Neuronal stem cell (in vitro differentiated cells): ENCODE data around the gene ZNF292.

Experiments used
- DNase-seq: peaks from one replicate; pipeline ENCODE4 v3.0.0-alpha.2; 2013; ENCODE audit warnings: low spot score
- H2AFZ ChIP-seq: one replicate; pipeline ENCODE4 v1.6.1; 2013; ENCODE audit warnings: mild to moderate bottlenecking, low read length, inconsistent platforms
- H2AK5ac ChIP-seq: 2 replicates; pipeline ENCODE4 v1.6.1; 2013; ENCODE audit warnings: low read depth, mild to moderate bottlenecking, inconsistent platforms, low read length, moderate library complexity, mixed read lengths
- H2BK120ac ChIP-seq: 2 replicates; pipeline ENCODE4 v1.6.1; 2013; ENCODE audit warnings: low read depth, mild to moderate bottlenecking, inconsistent platforms, low read length, moderate library complexity, mixed read lengths
- H2BK12ac ChIP-seq: one replicate; pipeline ENCODE4 v1.6.1; 2013; ENCODE audit warnings: low read length, inconsistent platforms
- H2BK15ac ChIP-seq: 2 replicates; pipeline ENCODE4 v1.6.1; 2013; ENCODE audit warnings: mild to moderate bottlenecking, low read length, inconsistent platforms, mixed read lengths
- H2BK5ac ChIP-seq: one replicate; pipeline ENCODE4 v1.6.1; 2013; ENCODE audit warnings: inconsistent platforms, mild to moderate bottlenecking, low read length, moderate library complexity
- H3K14ac ChIP-seq: one replicate; pipeline ENCODE4 v1.6.1; 2013; ENCODE audit warnings: low read length, inconsistent platforms
- H3K18ac ChIP-seq: 2 replicates; pipeline ENCODE4 v1.6.1; 2013; ENCODE audit warnings: low read length, inconsistent platforms
- H3K23ac ChIP-seq: 2 replicates; pipeline ENCODE4 v1.6.1; 2013; ENCODE audit warnings: low read depth, mild to moderate bottlenecking, mixed read lengths, low read length, inconsistent platforms; ENCODE audit not compliant: poor library complexity
- H3K27ac ChIP-seq: replicated peaks from 3 replicates; pipeline ENCODE4 v1.5.1; 2013; ENCODE audit warnings: low read length, inconsistent platforms
- H3K27me3 ChIP-seq, 3 experiments: 2 replicates each; pipeline ENCODE4 v1.6.1; 2013; ENCODE audit warnings: low read length in 3 of 3, mild to moderate bottlenecking in 2 of 3, inconsistent platforms in 1 of 3, low read depth in 1 of 3, mixed read lengths in 1 of 3, moderate library complexity in 1 of 3; ENCODE audit not compliant: control insufficient read depth in 3 of 3, insufficient read depth in 3 of 3
- H3K36me3 ChIP-seq, 2 donors: replicated peaks in 1 of 2; 2 replicates each; pipeline ENCODE4 v1.6.1; 2013; ENCODE audit warnings: low read length in 2 of 2; ENCODE audit not compliant: control insufficient read depth in 2 of 2, insufficient read depth in 2 of 2
- H3K4ac ChIP-seq: 2 replicates; pipeline ENCODE4 v1.6.1; 2013; ENCODE audit warnings: inconsistent platforms, mild to moderate bottlenecking, low read length, moderate library complexity
- H3K4me1 ChIP-seq, 2 donors: 1 replicate in 1 of 2; 2 replicates in 1 of 2; pipeline ENCODE4 v1.6.1; 2013; ENCODE audit warnings: low read length in 2 of 2, low read depth in 1 of 2; ENCODE audit not compliant: control insufficient read depth in 2 of 2, insufficient read depth in 1 of 2
- H3K4me2 ChIP-seq: one replicate; pipeline ENCODE4 v1.6.1; 2013; ENCODE audit warnings: mild to moderate bottlenecking, low read length, inconsistent platforms; ENCODE audit not compliant: insufficient read depth, poor library complexity, severe bottlenecking
- H3K4me3 ChIP-seq, 2 donors: 2 replicates each; pipeline ENCODE4 v1.5.1; 2013; ENCODE audit warnings: low read length in 2 of 2, mild to moderate bottlenecking in 2 of 2, inconsistent platforms in 1 of 2, moderate library complexity in 1 of 2
- H3K79me1 ChIP-seq: one replicate; pipeline ENCODE4 v1.6.1; 2013; ENCODE audit warnings: low read depth, mild to moderate bottlenecking, inconsistent platforms, low read length, moderate library complexity
- H3K9ac ChIP-seq: one replicate; pipeline ENCODE4 v1.6.1; 2013; ENCODE audit warnings: mild to moderate bottlenecking, low read depth, low read length, inconsistent platforms; ENCODE audit not compliant: poor library complexity
- H3K9me3 ChIP-seq, 2 donors: replicated peaks in 1 of 2; 2 replicates each; pipeline versions ENCODE3 to v1.6.1; 2013; ENCODE audit warnings: low read length in 2 of 2, mild to moderate bottlenecking in 2 of 2, inconsistent platforms in 1 of 2, low read depth in 1 of 2, mixed read lengths in 1 of 2, moderate library complexity in 1 of 2; ENCODE audit not compliant: control insufficient read depth in 2 of 2, insufficient read depth in 1 of 2
- H4K8ac ChIP-seq: one replicate; pipeline ENCODE4 v1.6.1; 2013; ENCODE audit warnings: low read depth, mild to moderate bottlenecking, inconsistent platforms, low read length, moderate library complexity
- H4K91ac ChIP-seq: one replicate; pipeline ENCODE4 v1.6.1; 2013; ENCODE audit warnings: low read length, low read depth, mild to moderate bottlenecking, inconsistent platforms; ENCODE audit not compliant: poor library complexity
- WGBS, 2 donors: extraction: QIAGEN DNeasy Blood & Tissue Kit; methylation state at CpG; one replicate each; pipeline ENCODE4 v1.1.7; 2013; ENCODE audit warnings: missing lambda C conversion rate in 2 of 2, mixed read lengths in 1 of 2; ENCODE audit not compliant: insufficient read length in 2 of 2, insufficient replicate concordance in 1 of 2; ENCODE audit errors: extremely low coverage in 2 of 2; 5-methylcytosine and 5-hydroxymethylcytosine counted together

Gene ZNF292

DNA sequence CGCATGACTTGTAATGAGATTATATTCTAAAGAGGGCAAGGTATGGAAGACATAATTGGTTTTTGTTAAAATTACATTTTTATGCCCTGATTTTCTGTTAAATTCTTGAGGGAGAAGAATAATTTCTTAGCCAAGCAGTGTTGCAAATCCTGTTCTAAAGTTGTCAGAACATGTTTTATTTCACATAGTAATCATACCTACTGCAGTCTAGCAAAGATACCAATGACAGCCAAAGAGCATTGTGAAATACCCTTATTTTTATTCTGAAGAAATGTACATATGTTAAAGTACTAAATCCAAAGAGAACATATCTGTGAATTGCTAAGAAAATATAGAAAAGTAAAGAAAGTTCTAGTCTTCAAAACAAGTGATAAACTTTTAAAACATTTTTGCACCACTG, 127.4 kb downstream of the ZNF292 start:
- H3K4me3 ChIP-seq = no peak overlapping the region
- H2AK5ac ChIP-seq = no peak overlapping the region
- H3K9me3 ChIP-seq = no peaks in the 10 kb centered on the region
- H3K9ac ChIP-seq = no peak overlapping the region
- no peak overlapping the region for H2BK120ac ChIP-seq
- no peak overlapping the region for H3K4me2 ChIP-seq
- no peak overlapping the region for H2BK5ac ChIP-seq
- no peak overlapping the region for H2BK12ac ChIP-seq
- no peak for DNase-seq
- H3K27me3 ChIP-seq = no peaks in the 10 kb centered on the region
- no peak overlapping the region for H4K91ac ChIP-seq
- H3K4me1 ChIP-seq = no peaks in the 10 kb centered on the region
- H3K27ac ChIP-seq = no peak overlapping the region
- H3K79me1 ChIP-seq = no peaks in the 10 kb centered on the region
- no peaks in the 10 kb centered on the region for H3K36me3 ChIP-seq
- no peak overlapping the region for H3K23ac ChIP-seq
- H2AFZ ChIP-seq = no peak overlapping the region
- no peak overlapping the region for H3K4ac ChIP-seq
- no peak overlapping the region for H3K18ac ChIP-seq
- no peak overlapping the region for H2BK15ac ChIP-seq
- no CpG with 5 or more reads among the region's 1 CpG for WGBS, 2 donors
- no peak overlapping the region for H3K14ac ChIP-seq
- H4K8ac ChIP-seq = no peak overlapping the region

DNA sequence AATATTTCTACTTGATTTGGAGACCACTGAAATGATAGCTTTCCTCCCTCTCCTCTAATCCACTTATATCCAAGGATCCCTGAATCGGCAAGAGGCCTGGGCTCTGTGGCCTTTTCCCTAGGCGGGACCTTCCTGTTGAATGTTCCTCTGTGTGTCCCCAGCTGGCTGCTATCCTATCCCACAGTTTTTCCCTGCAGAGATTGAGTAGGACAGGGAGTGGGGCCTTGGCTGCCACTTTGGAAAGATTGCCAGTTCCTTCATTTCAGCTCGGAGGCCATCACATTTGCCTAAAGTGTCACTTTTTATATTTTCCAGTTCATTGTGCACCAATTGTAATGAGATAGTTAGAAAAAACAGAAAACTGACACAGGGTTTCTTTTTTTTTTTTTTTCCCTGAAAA, 128.1 kb downstream of the ZNF292 start:
- H3K4me3 ChIP-seq = no peak overlapping the region
- H3K27me3 ChIP-seq = no peaks in the 10 kb centered on the region
- no peak overlapping the region for H3K23ac ChIP-seq
- H3K4me2 ChIP-seq = no peak overlapping the region
- H2BK120ac ChIP-seq = no peak overlapping the region
- H2AFZ ChIP-seq = no peak overlapping the region
- no peak overlapping the region for H4K8ac ChIP-seq
- no peak overlapping the region for H3K4ac ChIP-seq
- H2BK5ac ChIP-seq = no peak overlapping the region
- H2BK12ac ChIP-seq = no peak overlapping the region
- H2AK5ac ChIP-seq = no peak overlapping the region
- no peak overlapping the region for H2BK15ac ChIP-seq
- DNase-seq = no peak
- no peaks in the 10 kb centered on the region for H3K79me1 ChIP-seq
- H3K27ac ChIP-seq = no peak overlapping the region
- no peak overlapping the region for H3K14ac ChIP-seq
- no peaks in the 10 kb centered on the region for H3K4me1 ChIP-seq
- no peak overlapping the region for H4K91ac ChIP-seq
- no CpG with 5 or more reads among the region's 3 CpGs for whole genome bisulfite sequencing, 2 donors
- no peak overlapping the region for H3K18ac ChIP-seq
- H3K36me3 ChIP-seq = no peaks in the 10 kb centered on the region
- no peak overlapping the region for H3K9ac ChIP-seq
- H3K9me3 ChIP-seq = no peaks in the 10 kb centered on the region

DNA sequence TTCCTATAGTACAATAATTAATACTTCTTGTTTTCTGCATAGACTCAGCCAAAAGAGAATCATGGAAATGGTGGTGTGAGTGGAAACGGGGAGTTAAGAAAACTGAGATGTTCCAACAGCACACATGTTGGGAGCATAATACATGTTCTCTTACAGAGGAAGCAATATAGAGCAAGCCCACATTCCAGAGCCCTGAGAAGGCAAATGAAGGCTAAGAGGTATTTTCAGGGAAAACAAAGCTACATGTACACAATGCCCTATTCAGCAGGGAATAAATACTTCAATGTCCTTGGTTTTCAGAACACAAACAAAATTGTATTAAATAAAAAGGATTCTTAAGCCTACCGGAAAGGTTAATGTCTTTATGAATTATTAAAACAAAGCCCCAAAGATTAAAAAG, 131.9 kb downstream of the ZNF292 start:
- no peaks in the 10 kb centered on the region for H3K9me3 ChIP-seq
- H3K27ac ChIP-seq = no peak overlapping the region
- H4K91ac ChIP-seq = no peak overlapping the region
- H3K23ac ChIP-seq = no peak overlapping the region
- no peak overlapping the region for H3K14ac ChIP-seq
- no peak overlapping the region for H3K4me3 ChIP-seq
- no peak overlapping the region for H2AFZ ChIP-seq
- no peak overlapping the region for H3K4me2 ChIP-seq
- no peak overlapping the region for H4K8ac ChIP-seq
- no peak overlapping the region for H2BK12ac ChIP-seq
- no peaks in the 10 kb centered on the region for H3K79me1 ChIP-seq
- no peak overlapping the region for H3K4ac ChIP-seq
- no peak for DNase-seq
- H3K27me3 ChIP-seq = no peaks in the 10 kb centered on the region
- no peak overlapping the region for H2BK5ac ChIP-seq
- no peak overlapping the region for H2AK5ac ChIP-seq
- no peaks in the 10 kb centered on the region for H3K4me1 ChIP-seq
- WGBS, 2 donors = no CpG with 5 or more reads among the region's 2 CpGs
- no peak overlapping the region for H3K9ac ChIP-seq
- H3K36me3 ChIP-seq = no peaks in the 10 kb centered on the region
- H2BK120ac ChIP-seq = no peak overlapping the region
- H2BK15ac ChIP-seq = no peak overlapping the region
- no peak overlapping the region for H3K18ac ChIP-seq

DNA sequence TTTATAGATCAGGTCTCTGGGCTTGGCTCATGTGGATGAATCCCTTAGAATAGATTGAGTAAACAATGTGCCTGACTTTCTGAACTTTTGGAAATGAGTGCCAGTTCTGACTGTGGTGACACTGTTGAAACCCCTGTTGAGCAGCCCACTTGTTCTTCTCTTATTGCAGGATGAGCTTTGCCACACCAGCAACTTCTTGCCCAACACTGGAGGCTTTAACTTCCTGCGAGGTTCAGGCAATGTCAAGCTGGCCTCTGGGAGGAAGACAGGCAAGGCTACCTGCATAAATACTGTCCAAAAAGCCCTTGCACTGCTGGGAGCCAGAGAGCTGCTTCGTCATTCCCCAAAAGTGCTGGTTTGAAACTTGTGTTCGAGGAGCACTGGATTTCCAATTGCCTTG, 134.2 kb downstream of the ZNF292 start:
- Histone ChIP-seq H3K4me3 (no peak overlapping the region), H3K36me3 (no peaks in the 10 kb centered on the region), H3K27ac (no peak overlapping the region), H3K4me1 (no peaks in the 10 kb centered on the region), H2AFZ (no peak overlapping the region), H2BK5ac (no peak overlapping the region), H2BK120ac (no peak overlapping the region), H3K18ac (no peak overlapping the region), H4K91ac (no peak overlapping the region), H3K14ac (no peak overlapping the region), H2AK5ac (no peak overlapping the region), H3K27me3 (no peaks in the 10 kb centered on the region), H3K9ac (no peak overlapping the region), H3K79me1 (no peaks in the 10 kb centered on the region), H3K23ac (no peak overlapping the region), H2BK15ac (no peak overlapping the region), H3K9me3 (no peaks in the 10 kb centered on the region), H2BK12ac (no peak overlapping the region), H4K8ac (no peak overlapping the region), H3K4me2 (no peak overlapping the region), H3K4ac (no peak overlapping the region)
- no CpG with 5 or more reads among the region's 3 CpGs for WGBS, 2 donors
- DNase-seq = no peak
